ENCODE data around the gene TLR7. TPM values are rescaled to one million over a fixed set of nuclear protein-coding genes. Genes with fewer than 3 reads are reported as not detected.
A peak's percentile ranks its signal among the peaks of the same experiment; 100 is the strongest.

The TLR7 gene
- total and polyA plus RNA-seq, 10 donors: 2.5 to 9.2 (median 4.8) TPM

- H3K36me3 ChIP-seq: no peaks in the 10 kb centered on the region
- H3K9me3 ChIP-seq: no peaks in the 10 kb centered on the region
- TF ChIP-seq CTCF (IDR thresholded peaks at IDR 0.05 in 8 of 11, conservative IDR thresholded peaks at IDR 0.05 in 3 of 11): no peak
- TF ChIP-seq POLR2AphosphoS5 (IDR thresholded peaks at IDR 0.05): no peak
- H3K4me3 ChIP-seq: peak overlapping the region in 2 of 8 donors; percentile 4 to 39
- intact Hi-C loops (cut with DNase I; ENCODE audit: low total_unique reads): no loop called here
- WGBS, 5 donors: 20 to 46% (median 41%) methylated on average over 6 of the region's 6 CpGs
- peaks cover 0 to 19% (median 0%) of the 10 kb centered on the region in 7 donors for H3K27me3 ChIP-seq (replicated peaks in 1 of 7)
- no peak for DNase-seq
- H3K27ac ChIP-seq: peak overlapping the region in 7 of 8 donors; percentile 29 to 73 (median 57)
- H3K4me1 ChIP-seq: no peaks in the 10 kb centered on the region
Observed at GRCh38 chrX:12843668-12844279, 23.1 kb upstream of the TLR7 start.

GRCh38 chrX:12844319-12844718, 22.6 kb upstream of the TLR7 start:
- H3K9me3 ChIP-seq: no peaks in the 10 kb centered on the region
- H3K4me3 ChIP-seq: peak overlapping the region in 1 of 8 donors; percentile 39
- H3K4me1 ChIP-seq: no peaks in the 10 kb centered on the region
- H3K27ac ChIP-seq: peak overlapping the region in 7 of 8 donors; percentile 29 to 73 (median 57)
- H3K36me3 ChIP-seq: no peaks in the 10 kb centered on the region
- no peak for DNase-seq
- intact Hi-C loops (cut with DNase I; ENCODE audit: low total_unique reads): no loop called here
- TF ChIP-seq POLR2A (IDR thresholded peaks at IDR 0.05): no peak
- no peak for TF ChIP-seq POLR2AphosphoS5 (IDR thresholded peaks at IDR 0.05)
- TF ChIP-seq CTCF (IDR thresholded peaks at IDR 0.05 in 8 of 11, conservative IDR thresholded peaks at IDR 0.05 in 3 of 11): no peak
- H3K27me3 ChIP-seq (replicated peaks in 1 of 7): peaks cover 0 to 13% (median 0%) of the 10 kb centered on the region in 7 donors
- WGBS, 5 donors: 50 to 68% (median 57%) methylated on average over 3 of the region's 3 CpGs

- no peaks in the 10 kb centered on the region for H3K36me3 ChIP-seq
- H3K9me3 ChIP-seq: peaks cover 0 to 20% (median 0%) of the 10 kb centered on the region in 8 donors
- H3K27ac ChIP-seq: no peak overlapping the region
- DNase-seq: no peak
- 25 to 60% (median 43%) methylated on average over 5 to 7 of the region's 7 CpGs for WGBS, 5 donors
- intact Hi-C loops (cut with DNase I; ENCODE audit: low total_unique reads): no loop called here
- no peak overlapping the region for H3K4me3 ChIP-seq
- H3K27me3 ChIP-seq (replicated peaks in 1 of 7): no peaks in the 10 kb centered on the region
- TF ChIP-seq POLR2AphosphoS5 (IDR thresholded peaks at IDR 0.05): no peak
- no peak for TF ChIP-seq POLR2A (IDR thresholded peaks at IDR 0.05)
- no peak for TF ChIP-seq CTCF (IDR thresholded peaks at IDR 0.05 in 8 of 11, conservative IDR thresholded peaks at IDR 0.05 in 3 of 11)
- peaks cover 0 to 30% (median 5%) of the 10 kb centered on the region in 6 donors for H3K4me1 ChIP-seq
Observed at GRCh38 chrX:12865359-12865758, 1.5 kb upstream of the TLR7 start.

- intact Hi-C loops (cut with DNase I; ENCODE audit: low total_unique reads): no loop called here
- Histone ChIP-seq H3K27me3 (replicated peaks in 1 of 7) (no peaks in the 10 kb centered on the region), H3K4me3 (peak overlapping the region in 2 of 8 donors; percentile 2 to 53), H3K36me3 (no peaks in the 10 kb centered on the region), H3K9me3 (peaks cover 0 to 15% (median 0%) of the 10 kb centered on the region in 8 donors), H3K4me1 (peaks cover 0 to 41% (median 5%) of the 10 kb centered on the region in 6 donors), H3K27ac (peak overlapping the region in 7 of 8 donors; percentile 22 to 78 (median 68))
- TF ChIP-seq POLR2AphosphoS5 (IDR thresholded peaks at IDR 0.05) (no peak), POLR2A (IDR thresholded peaks at IDR 0.05) (no peak), CTCF (IDR thresholded peaks at IDR 0.05 in 8 of 11, conservative IDR thresholded peaks at IDR 0.05 in 3 of 11) (no peak)
- WGBS, 5 donors: 40 to 55% (median 46%) methylated on average over 4 of the region's 4 CpGs
- DNase-seq: no peak
Observed at GRCh38 chrX:12867685-12868084, 813 bp downstream of the TLR7 start.
